OCI-LY1 (cell line): ENCODE measurements around the gene CPTP.
A peak's percentile ranks its signal among the peaks of the same experiment; 100 is the strongest.

Source experiments
- H2AFZ ChIP-seq: fragments of 200-600 bp; sonication (generic), shearing (Covaris generic); 2 replicates; pipeline ENCODE4 v1.6.0; 2014; ENCODE audit warnings: antibody characterized with exemption, mild to moderate bottlenecking, low read length
- H3F3A ChIP-seq: fragments of 200-600 bp; sonication (generic), shearing (Covaris generic); 2 replicates; pipeline ENCODE4 v1.6.0; 2014; ENCODE audit warnings: mild to moderate bottlenecking, antibody characterized with exemption, low read length, moderate library complexity; ENCODE audit not compliant: insufficient read depth
- H3K27ac ChIP-seq: fragments of 200-600 bp; sonication (generic); 2 replicates; pipeline ENCODE4 v1.5.1; 2014; ENCODE audit warnings: low read length, mixed run types, mild to moderate bottlenecking, low read depth; ENCODE audit not compliant: poor library complexity, severe bottlenecking
- H3K27me3 ChIP-seq: fragments of 200-600 bp; sonication (generic); 2 replicates; pipeline ENCODE4 v1.6.0; 2014; ENCODE audit warnings: antibody characterized with exemption, mild to moderate bottlenecking, low read length, moderate library complexity; ENCODE audit not compliant: insufficient read depth
- H3K36me3 ChIP-seq: fragments of 200-600 bp; sonication (generic); 2 replicates; pipeline ENCODE4 v1.6.1; 2014; ENCODE audit warnings: mild to moderate bottlenecking, antibody characterized with exemption, low read length, moderate library complexity, mixed read lengths; ENCODE audit not compliant: insufficient read depth
- H3K4me1 ChIP-seq: fragments of 200-600 bp; sonication (generic); 2 replicates; pipeline ENCODE4 v1.5.1; 2014; ENCODE audit warnings: mild to moderate bottlenecking, low read length, moderate library complexity; ENCODE audit not compliant: insufficient read depth, severe bottlenecking
- H3K4me2 ChIP-seq: fragments of 200-600 bp; sonication (generic), shearing (Covaris generic); 2 replicates; pipeline ENCODE4 v1.6.1; 2014; ENCODE audit warnings: low read length
- H3K4me3 ChIP-seq: fragments of 200-600 bp; sonication (generic); 2 replicates; pipeline ENCODE4 v1.5.1; 2014; ENCODE audit warnings: low read length, low read depth, mild to moderate bottlenecking, mixed read lengths; ENCODE audit not compliant: poor library complexity, severe bottlenecking
- H3K79me2 ChIP-seq: fragments of 200-600 bp; shearing (Covaris generic); 2 replicates; pipeline ENCODE4 v1.6.1; 2016; ENCODE audit warnings: mixed run types, low read length, mixed read lengths; ENCODE audit not compliant: insufficient read depth
- H3K9ac ChIP-seq: fragments of 200-600 bp; sonication (generic), shearing (Covaris generic); 2 replicates; pipeline ENCODE4 v1.6.1; 2014; ENCODE audit warnings: mild to moderate bottlenecking, low read length, mixed read lengths
- H3K9me2 ChIP-seq: fragments of 200-600 bp; sonication (generic), shearing (Covaris generic); 2 replicates; pipeline ENCODE4 v1.6.1; 2014; ENCODE audit warnings: low read depth, mild to moderate bottlenecking, low read length, mixed read lengths
- H3K9me3 ChIP-seq: fragments of 200-600 bp; shearing (Covaris generic); 2 replicates; pipeline ENCODE4 v1.6.1; 2014; ENCODE audit warnings: low read length, mixed read lengths
- H4K20me1 ChIP-seq: fragments of 200-600 bp; sonication (generic), shearing (Covaris generic); 2 replicates; pipeline ENCODE4 v1.6.0; 2016; ENCODE audit warnings: mild to moderate bottlenecking, low read length; ENCODE audit not compliant: insufficient read depth
- EZH2 ChIP-seq: fragments of 200-600 bp; sonication (generic), shearing (Covaris generic); IDR thresholded peaks from 2 replicates; pipeline ENCODE4 v1.8.0; 2017; ENCODE audit warnings: borderline replicate concordance, mixed run types, mild to moderate bottlenecking, antibody characterized with exemption, low read length, moderate library complexity, mixed read lengths
- TF ChIP-seq, protein P1 (sequence below): fragments of 200-600 bp; sonication (generic), shearing (Covaris generic); IDR thresholded peaks from 2 replicates; pipeline ENCODE4 v1.5.1; 2017; ENCODE audit warnings: mild to moderate bottlenecking, antibody characterized with exemption, low read length, moderate library complexity, mixed read lengths

Gene CPTP

DNA sequence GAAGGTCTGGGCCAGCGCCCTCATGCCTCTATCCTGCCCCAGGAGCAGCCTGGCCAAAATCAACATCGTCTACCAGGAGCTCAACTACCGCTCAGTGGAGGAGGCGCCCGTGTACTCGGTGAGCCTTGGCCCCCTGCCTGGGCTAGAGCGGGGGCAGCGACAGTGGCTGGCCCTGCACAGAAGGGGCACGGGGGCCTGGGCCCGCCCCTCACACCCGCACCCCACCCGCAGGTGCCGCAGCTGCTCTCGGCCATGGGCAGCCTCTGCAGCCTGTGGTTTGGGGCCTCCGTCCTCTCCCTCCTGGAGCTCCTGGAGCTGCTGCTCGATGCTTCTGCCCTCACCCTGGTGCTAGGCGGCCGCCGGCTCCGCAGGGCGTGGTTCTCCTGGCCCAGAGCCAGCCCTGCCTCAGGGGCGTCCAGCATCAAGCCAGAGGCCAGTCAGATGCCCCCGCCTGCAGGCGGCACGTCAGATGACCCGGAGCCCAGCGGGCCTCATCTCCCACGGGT, 33.5 kb upstream of the CPTP start:
- Histone ChIP-seq H3K9me3 (no peaks in the 10 kb centered on the region), H3K9me2 (no peaks in the 10 kb centered on the region), H3K4me1 (no peaks in the 10 kb centered on the region), H3K36me3 (no peaks in the 10 kb centered on the region), H4K20me1 (no peaks in the 10 kb centered on the region), H3K27ac (no peak overlapping the region), H3F3A (no peaks in the 10 kb centered on the region), H3K79me2 (no peaks in the 10 kb centered on the region), H2AFZ (no peak overlapping the region), H3K4me3 (no peak overlapping the region), H3K4me2 (no peak overlapping the region), H3K9ac (no peak overlapping the region), H3K27me3 (no peaks in the 10 kb centered on the region)
- TF ChIP-seq EZH2: no peak
- TF ChIP-seq, protein P1, sequence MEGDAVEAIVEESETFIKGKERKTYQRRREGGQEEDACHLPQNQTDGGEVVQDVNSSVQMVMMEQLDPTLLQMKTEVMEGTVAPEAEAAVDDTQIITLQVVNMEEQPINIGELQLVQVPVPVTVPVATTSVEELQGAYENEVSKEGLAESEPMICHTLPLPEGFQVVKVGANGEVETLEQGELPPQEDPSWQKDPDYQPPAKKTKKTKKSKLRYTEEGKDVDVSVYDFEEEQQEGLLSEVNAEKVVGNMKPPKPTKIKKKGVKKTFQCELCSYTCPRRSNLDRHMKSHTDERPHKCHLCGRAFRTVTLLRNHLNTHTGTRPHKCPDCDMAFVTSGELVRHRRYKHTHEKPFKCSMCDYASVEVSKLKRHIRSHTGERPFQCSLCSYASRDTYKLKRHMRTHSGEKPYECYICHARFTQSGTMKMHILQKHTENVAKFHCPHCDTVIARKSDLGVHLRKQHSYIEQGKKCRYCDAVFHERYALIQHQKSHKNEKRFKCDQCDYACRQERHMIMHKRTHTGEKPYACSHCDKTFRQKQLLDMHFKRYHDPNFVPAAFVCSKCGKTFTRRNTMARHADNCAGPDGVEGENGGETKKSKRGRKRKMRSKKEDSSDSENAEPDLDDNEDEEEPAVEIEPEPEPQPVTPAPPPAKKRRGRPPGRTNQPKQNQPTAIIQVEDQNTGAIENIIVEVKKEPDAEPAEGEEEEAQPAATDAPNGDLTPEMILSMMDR: no peak

DNA sequence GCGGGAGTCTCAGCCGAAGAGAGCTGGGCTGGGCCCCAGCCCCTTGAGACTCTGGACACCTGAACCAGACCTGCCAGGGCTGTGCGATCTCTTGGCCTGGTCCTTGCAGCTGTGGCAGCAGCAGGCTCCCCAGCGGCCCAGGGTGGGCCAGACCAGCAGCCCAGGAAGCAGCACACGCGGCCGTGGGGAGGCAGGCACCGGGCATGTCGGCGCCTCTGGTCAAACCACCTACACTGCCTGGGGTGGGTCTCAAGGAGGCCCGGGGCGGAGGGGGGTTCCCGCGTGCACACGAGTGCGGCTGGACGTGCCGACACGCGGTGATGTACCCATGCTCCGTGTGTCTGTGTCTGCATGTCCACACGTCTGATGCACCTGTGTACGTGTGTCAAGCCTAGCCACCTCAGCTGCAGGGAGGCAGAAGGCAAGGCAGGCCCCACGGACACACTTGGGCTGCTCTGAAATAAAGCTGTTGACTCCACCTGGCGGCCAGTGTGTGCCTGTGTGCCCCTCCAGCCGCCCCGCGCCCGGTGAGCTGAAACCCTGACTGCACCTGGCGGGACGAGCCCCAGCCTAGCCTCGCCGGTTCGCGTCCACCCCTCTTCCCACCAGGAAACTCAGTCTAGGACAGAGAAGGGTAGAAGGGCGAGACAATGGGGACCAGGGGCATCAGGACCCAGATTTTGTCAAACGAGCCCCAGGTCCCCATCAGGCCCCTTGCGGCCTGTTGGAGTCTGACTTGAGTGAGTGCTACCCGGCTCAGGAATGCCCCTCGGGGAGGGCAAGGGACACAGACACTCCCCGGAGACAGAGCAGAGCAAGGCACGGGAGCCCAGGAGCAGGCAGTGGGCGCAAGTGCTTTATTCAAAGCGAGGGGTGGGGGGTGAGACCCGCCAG, 32.8 kb upstream of the CPTP start:
- H3K27me3 ChIP-seq: no peaks in the 10 kb centered on the region
- no peaks in the 10 kb centered on the region for H4K20me1 ChIP-seq
- H3K4me1 ChIP-seq: no peaks in the 10 kb centered on the region
- no peaks in the 10 kb centered on the region for H3K36me3 ChIP-seq
- no peaks in the 10 kb centered on the region for H3K79me2 ChIP-seq
- H3K4me2 ChIP-seq: no peak overlapping the region
- H3K4me3 ChIP-seq: no peak overlapping the region
- no peak overlapping the region for H2AFZ ChIP-seq
- H3K27ac ChIP-seq: no peak overlapping the region
- no peak overlapping the region for H3K9ac ChIP-seq
- TF ChIP-seq EZH2: no peak
- TF ChIP-seq, protein P1: peak; percentile 80
- no peaks in the 10 kb centered on the region for H3F3A ChIP-seq
- no peaks in the 10 kb centered on the region for H3K9me3 ChIP-seq
- H3K9me2 ChIP-seq: no peaks in the 10 kb centered on the region

DNA sequence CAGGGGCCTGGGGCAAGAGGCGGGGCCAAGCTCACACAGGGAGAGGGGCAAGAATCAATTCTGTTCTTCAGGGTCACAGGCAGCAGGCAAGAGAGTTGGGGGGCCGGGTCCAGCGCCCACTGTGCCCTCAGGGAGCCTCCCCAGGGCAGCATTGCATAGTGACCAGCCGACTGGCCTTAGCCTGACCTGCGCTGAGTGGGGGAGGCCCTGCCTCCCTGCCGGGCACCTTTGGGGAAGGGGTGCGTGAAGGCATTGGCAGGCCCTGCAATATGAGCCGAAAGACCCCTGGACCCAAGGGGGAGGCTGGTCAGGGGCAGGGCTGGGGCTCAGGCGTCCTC, 32.2 kb upstream of the CPTP start:
- H4K20me1 ChIP-seq: no peaks in the 10 kb centered on the region
- H3K4me3 ChIP-seq: no peak overlapping the region
- H2AFZ ChIP-seq: no peak overlapping the region
- no peak overlapping the region for H3K4me2 ChIP-seq
- H3K9me3 ChIP-seq: no peaks in the 10 kb centered on the region
- TF ChIP-seq, protein P1: no peak
- TF ChIP-seq EZH2: no peak
- H3K9me2 ChIP-seq: no peaks in the 10 kb centered on the region
- no peaks in the 10 kb centered on the region for H3K36me3 ChIP-seq
- H3K79me2 ChIP-seq: no peaks in the 10 kb centered on the region
- H3F3A ChIP-seq: no peaks in the 10 kb centered on the region
- H3K27ac ChIP-seq: no peak overlapping the region
- H3K4me1 ChIP-seq: no peaks in the 10 kb centered on the region
- H3K9ac ChIP-seq: no peak overlapping the region
- no peaks in the 10 kb centered on the region for H3K27me3 ChIP-seq
